Endothelial cell (in vitro differentiated cells): ENCODE measurements around the gene TMEM182. TPM values are rescaled to one million over a fixed set of nuclear protein-coding genes. Genes with fewer than 3 reads are reported as not detected.
A peak's percentile ranks its signal among the peaks of the same experiment; 100 is the strongest.

Source experiments
- DNase-seq: peaks from one replicate; pipeline ENCODE4 v3.0.0; 2021; ENCODE audit warnings: low spot score
- H3K27ac Mint-ChIP-seq: one replicate; pipeline ENCODE4 v1.8.0; 2021; ENCODE audit warnings: mixed read lengths, inconsistent platforms; ENCODE audit not compliant: unreplicated experiment
- H3K27me3 Mint-ChIP-seq: one replicate; pipeline ENCODE4 v1.8.0; 2021; ENCODE audit warnings: mild to moderate bottlenecking, moderate library complexity, mixed read lengths, inconsistent platforms; ENCODE audit not compliant: unreplicated experiment
- H3K36me3 Mint-ChIP-seq: one replicate; pipeline ENCODE4 v1.8.0; 2021; ENCODE audit warnings: mild to moderate bottlenecking, low read depth, mixed read lengths, inconsistent platforms; ENCODE audit not compliant: unreplicated experiment
- H3K4me1 Mint-ChIP-seq: one replicate; pipeline ENCODE4 v1.8.0; 2021; ENCODE audit warnings: mild to moderate bottlenecking, mixed read lengths, inconsistent platforms; ENCODE audit not compliant: unreplicated experiment
- H3K4me3 Mint-ChIP-seq: one replicate; pipeline ENCODE4 v1.8.0; 2021; ENCODE audit warnings: mild to moderate bottlenecking, mixed read lengths, inconsistent platforms; ENCODE audit not compliant: unreplicated experiment
- H3K9me3 Mint-ChIP-seq: one replicate; pipeline ENCODE4 v1.8.0; 2021; ENCODE audit warnings: mixed read lengths, inconsistent platforms; ENCODE audit not compliant: unreplicated experiment
- total RNA-seq: library from RNA; stranded (reverse); fragmentation: NEBNext Ultra II Directional; extraction: Animal tissue kit (Norgen Biotek cat#: 25700); gene quantifications from one replicate; pipeline ENCODE4 v1.2.1, GENCODE V29; 2021; ENCODE audit not compliant: unreplicated experiment
- TF ChIP-seq, protein P1 (sequence below): fragments of 200-600 bp; sonication (generic); IDR thresholded peaks from one replicate; pipeline ENCODE4 v1.5.0; 2021; ENCODE audit warnings: antibody characterized with exemption; ENCODE audit not compliant: unreplicated experiment

Gene TMEM182
- total RNA-seq, 1 donor from 2014 or later, result 6.2 TPM

- TF ChIP-seq, protein P1, sequence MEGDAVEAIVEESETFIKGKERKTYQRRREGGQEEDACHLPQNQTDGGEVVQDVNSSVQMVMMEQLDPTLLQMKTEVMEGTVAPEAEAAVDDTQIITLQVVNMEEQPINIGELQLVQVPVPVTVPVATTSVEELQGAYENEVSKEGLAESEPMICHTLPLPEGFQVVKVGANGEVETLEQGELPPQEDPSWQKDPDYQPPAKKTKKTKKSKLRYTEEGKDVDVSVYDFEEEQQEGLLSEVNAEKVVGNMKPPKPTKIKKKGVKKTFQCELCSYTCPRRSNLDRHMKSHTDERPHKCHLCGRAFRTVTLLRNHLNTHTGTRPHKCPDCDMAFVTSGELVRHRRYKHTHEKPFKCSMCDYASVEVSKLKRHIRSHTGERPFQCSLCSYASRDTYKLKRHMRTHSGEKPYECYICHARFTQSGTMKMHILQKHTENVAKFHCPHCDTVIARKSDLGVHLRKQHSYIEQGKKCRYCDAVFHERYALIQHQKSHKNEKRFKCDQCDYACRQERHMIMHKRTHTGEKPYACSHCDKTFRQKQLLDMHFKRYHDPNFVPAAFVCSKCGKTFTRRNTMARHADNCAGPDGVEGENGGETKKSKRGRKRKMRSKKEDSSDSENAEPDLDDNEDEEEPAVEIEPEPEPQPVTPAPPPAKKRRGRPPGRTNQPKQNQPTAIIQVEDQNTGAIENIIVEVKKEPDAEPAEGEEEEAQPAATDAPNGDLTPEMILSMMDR, result peak; percentile 95
- peaks cover 1% of the 10 kb centered on the region for H3K27me3 Mint-ChIP-seq
- no peaks in the 10 kb centered on the region for H3K9me3 Mint-ChIP-seq
- no peak overlapping the region for H3K4me3 Mint-ChIP-seq
- peaks cover 31% of the 10 kb centered on the region for H3K4me1 Mint-ChIP-seq
- H3K36me3 Mint-ChIP-seq, result peaks cover 15% of the 10 kb centered on the region
- no peak overlapping the region for H3K27ac Mint-ChIP-seq
- peak; percentile 14 for DNase-seq
These were observed 8.2 kb upstream of the TMEM182 start for GRCh38 chr2:102753563-102754159.

GRCh38 chr2:102754456-102755145, 7.2 kb upstream of the TMEM182 start:
- TF ChIP-seq, protein P1, result no peak
- no peak for DNase-seq
- Mint-ChIP-seq H3K27ac (peak overlapping the region; percentile 28), H3K4me1 (peaks cover 31% of the 10 kb centered on the region), H3K9me3 (no peaks in the 10 kb centered on the region), H3K36me3 (peaks cover 15% of the 10 kb centered on the region), H3K4me3 (no peak overlapping the region), H3K27me3 (peaks cover 1% of the 10 kb centered on the region)

- TF ChIP-seq, protein P1, result no peak
- H3K4me3 Mint-ChIP-seq, result no peak overlapping the region
- H3K36me3 Mint-ChIP-seq, result peaks cover 15% of the 10 kb centered on the region
- no peaks in the 10 kb centered on the region for H3K9me3 Mint-ChIP-seq
- peaks cover 1% of the 10 kb centered on the region for H3K27me3 Mint-ChIP-seq
- DNase-seq, result no peak
- peaks cover 28% of the 10 kb centered on the region for H3K4me1 Mint-ChIP-seq
- peak overlapping the region; percentile 28 for H3K27ac Mint-ChIP-seq
These were observed 6.5 kb upstream of the TMEM182 start for GRCh38 chr2:102755284-102755683.

- peak overlapping the region; percentile 3 for H3K27ac Mint-ChIP-seq
- peaks cover 21% of the 10 kb centered on the region for H3K4me1 Mint-ChIP-seq
- H3K27me3 Mint-ChIP-seq, result peaks cover 1% of the 10 kb centered on the region
- TF ChIP-seq, protein P1, result no peak
- peaks cover 15% of the 10 kb centered on the region for H3K36me3 Mint-ChIP-seq
- no peaks in the 10 kb centered on the region for H3K9me3 Mint-ChIP-seq
- H3K4me3 Mint-ChIP-seq, result no peak overlapping the region
- no peak for DNase-seq
These were observed 3.4 kb upstream of the TMEM182 start for GRCh38 chr2:102758439-102758838.

GRCh38 chr2:102764083-102764482, 2.3 kb downstream of the TMEM182 start:
- H3K27me3 Mint-ChIP-seq, result no peaks in the 10 kb centered on the region
- no peaks in the 10 kb centered on the region for H3K4me1 Mint-ChIP-seq
- H3K27ac Mint-ChIP-seq, result no peak overlapping the region
- DNase-seq, result no peak
- TF ChIP-seq, protein P1, result no peak
- H3K4me3 Mint-ChIP-seq, result no peak overlapping the region
- H3K9me3 Mint-ChIP-seq, result no peaks in the 10 kb centered on the region
- peaks cover 11% of the 10 kb centered on the region for H3K36me3 Mint-ChIP-seq
